HG02870 (cell line): Measurements from ENCODE around the gene GPR162.
"Not testable (repeated sequence)": the region's sequence is repeated elsewhere in the genome, so short reads cannot be mapped to it uniquely, and the experiment has no call there.

Experiments
- ATAC-seq: cut with Tn5 transposase; IDR thresholded peaks from one replicate; pipeline ENCODE4 v1.9.1; 2021; ENCODE audit warnings: mild to moderate bottlenecking, moderate library complexity; ENCODE audit not compliant: unreplicated experiment

The GPR162 gene

DNA sequence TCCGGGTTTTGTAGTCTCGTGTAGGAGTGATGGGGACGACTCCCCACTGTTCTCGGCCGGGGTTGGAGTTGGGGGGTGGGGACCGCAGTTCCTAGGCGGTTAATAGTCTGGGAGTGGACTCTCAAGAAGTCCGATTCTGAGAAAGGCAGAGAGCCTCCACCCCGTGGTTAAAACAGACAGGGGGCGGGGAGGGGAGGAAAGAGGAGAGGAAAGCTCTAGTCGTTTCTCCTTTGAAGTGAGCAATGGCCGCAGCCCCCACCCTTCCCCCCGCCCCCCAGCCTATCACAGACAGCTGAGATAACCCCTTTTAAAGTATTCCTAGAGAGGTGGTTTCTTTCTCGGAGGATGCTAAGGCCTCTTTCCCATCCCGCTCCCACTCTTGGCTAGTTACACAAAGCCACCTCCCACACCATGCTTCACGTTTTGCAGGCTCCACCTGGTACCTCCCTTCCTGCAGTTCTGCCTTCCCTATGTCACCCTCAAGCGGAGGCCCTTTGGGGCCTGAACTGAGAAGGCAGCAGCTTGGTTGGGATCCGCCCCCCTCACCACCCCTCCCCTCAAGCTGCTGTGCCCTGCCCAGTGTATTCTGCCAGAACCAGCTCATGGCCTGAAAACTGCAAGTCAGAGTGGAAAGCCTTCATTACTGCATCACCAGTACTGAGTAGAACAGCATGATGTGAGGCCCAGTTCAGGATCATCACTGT, 31.2 kb downstream of the GPR162 start:
- ATAC-seq = no peak

DNA sequence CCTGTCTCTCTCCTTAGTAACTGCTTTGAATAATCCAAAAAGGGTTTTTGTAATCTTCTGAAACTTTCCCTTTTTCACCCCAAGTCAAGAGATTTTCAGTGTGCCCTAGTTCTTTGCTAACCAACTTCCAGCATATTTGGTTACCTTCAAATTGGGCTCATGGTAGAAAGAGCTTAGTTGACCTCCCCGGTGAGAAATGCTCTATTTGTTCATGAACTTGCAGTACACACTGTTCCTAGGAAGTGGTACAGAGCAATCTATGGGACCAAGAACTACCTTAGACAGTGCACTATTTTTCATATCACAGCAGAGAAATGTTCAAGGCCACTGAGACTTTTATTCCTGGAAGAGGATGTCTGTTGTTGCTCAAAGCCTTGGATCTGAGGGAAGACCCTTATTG, 32.0 kb downstream of the GPR162 start:
- ATAC-seq = no peak

DNA sequence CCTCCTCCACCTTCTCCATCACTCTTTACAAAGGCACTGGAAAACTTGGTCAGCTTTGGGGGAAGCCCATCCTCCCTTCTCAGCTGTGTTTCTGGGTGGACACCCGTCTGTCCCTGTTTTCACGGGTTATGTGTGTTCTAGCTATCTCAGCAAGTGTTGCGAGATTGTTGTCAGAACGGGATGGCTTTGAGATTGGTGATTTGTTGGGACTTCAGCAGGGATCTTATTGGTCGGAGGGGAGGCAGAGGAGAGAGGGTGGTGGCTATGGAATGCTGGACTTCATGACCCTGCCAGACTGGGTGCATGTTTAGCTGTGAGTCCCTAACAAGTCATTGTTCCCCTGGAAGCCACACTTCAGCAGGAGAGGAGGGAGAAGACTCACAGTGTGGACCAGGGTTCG, 32.4 kb downstream of the GPR162 start:
- ATAC-seq = no peak

DNA sequence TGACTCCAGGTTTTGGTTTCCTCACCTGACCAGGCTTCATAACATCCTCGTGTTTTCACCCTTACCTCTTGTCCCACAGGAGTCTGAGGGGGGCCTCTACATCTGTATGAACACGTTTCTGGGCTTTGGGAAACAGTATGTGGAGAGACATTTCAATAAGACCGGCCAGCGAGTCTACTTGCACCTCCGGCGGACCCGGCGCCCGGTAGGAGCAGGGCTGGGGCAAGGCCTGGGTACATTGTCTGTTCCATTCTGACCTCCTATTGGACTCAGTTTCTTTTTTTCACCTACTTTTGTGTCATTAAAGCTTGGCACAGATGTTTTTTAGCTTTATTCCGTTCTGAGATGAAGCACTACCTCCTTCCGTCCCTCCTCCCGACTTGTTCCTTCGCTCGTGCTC, 33.7 kb downstream of the GPR162 start:
- ATAC-seq = no peak

DNA sequence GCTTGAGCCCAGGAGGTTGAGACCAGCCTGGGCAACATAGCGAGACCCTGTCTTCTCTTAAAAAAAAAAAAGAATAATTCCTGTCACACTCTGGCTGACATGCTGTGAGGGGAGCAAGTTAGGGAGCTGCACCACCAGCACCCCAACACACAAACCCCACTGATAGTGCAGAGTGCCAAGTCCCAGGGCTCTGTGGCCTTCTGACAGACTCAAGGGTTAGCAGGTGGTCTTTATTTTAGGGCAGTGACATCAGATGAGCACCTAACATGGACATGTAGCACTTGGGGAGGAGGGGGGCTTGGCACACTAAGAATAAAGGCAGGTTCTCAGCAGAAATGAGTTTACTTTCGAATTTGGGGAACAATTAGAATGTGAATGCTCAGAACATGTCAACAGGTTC, 37.2 kb downstream of the GPR162 start:
- no peak for ATAC-seq

DNA sequence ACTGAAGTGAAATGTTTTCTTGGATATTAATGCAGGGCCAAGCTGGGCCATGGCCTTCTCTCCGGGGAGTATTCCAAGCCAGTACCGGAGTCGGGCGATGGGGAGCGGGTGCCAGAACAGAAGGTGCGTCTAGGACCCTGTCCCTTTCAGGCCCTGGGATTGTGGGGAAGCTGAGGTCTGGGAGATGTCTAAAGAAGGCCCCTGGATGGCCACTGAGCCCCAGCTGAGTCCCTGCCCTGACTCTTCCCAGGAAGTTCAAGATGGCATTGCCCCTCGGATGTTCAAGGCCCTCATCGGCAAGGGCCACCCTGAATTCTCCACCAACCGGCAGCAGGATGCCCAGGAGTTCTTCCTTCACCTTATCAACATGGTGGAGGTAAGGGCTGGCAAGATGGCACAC, 38.5 kb downstream of the GPR162 start:
- no peak for ATAC-seq

DNA sequence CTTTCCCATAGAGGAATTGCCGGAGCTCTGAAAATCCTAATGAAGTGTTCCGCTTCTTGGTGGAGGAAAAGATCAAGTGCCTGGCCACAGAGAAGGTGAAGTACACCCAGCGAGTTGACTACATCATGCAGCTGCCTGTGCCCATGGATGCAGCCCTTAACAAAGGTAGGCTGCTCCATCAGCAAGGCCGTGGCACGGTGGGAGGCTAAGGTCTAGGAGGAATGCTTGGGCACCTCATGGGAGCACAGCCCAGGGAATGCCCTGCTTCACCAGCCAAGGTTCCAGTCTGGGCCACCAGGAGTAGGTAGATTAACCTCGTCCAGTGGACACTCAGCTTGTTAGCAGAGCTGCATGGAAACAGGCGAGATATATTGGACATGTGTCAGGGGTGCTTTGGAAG, 39.3 kb downstream of the GPR162 start:
- no peak for ATAC-seq

DNA sequence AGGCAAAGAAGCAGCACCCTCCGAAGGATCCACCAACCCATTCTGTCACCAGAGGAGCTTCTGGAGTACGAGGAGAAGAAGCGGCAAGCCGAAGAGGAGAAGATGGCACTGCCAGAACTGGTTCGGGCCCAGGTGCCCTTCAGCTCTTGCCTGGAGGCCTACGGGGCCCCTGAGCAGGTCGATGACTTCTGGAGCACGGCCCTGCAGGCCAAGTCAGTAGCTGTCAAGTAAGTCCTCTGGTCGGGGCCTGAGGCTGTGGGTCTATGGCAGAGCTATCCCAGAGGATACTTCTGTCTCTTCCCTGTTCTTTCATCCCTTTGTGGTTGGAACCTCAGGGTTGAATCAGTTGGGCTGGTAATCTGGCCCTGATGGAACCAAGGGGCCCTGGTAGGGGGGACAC, 39.8 kb downstream of the GPR162 start:
- no peak for ATAC-seq

DNA sequence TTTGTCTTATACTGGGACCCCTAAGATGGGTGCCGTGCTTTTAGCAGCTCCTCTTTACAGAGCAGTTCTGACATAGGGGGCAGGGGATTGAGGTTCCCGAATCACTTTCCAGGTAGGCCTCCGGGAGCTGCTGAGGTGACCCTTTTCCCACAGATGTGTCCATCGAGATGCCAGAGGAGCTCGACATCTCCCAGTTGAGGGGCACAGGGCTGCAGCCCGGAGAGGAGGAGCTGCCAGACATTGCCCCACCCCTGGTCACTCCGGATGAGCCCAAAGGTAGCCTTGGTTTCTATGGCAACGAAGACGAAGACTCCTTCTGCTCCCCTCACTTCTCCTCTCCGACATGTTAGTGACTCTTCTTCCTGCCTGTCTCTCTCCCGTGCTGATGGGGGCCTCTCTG, 41.4 kb downstream of the GPR162 start:
- no peak for ATAC-seq

DNA sequence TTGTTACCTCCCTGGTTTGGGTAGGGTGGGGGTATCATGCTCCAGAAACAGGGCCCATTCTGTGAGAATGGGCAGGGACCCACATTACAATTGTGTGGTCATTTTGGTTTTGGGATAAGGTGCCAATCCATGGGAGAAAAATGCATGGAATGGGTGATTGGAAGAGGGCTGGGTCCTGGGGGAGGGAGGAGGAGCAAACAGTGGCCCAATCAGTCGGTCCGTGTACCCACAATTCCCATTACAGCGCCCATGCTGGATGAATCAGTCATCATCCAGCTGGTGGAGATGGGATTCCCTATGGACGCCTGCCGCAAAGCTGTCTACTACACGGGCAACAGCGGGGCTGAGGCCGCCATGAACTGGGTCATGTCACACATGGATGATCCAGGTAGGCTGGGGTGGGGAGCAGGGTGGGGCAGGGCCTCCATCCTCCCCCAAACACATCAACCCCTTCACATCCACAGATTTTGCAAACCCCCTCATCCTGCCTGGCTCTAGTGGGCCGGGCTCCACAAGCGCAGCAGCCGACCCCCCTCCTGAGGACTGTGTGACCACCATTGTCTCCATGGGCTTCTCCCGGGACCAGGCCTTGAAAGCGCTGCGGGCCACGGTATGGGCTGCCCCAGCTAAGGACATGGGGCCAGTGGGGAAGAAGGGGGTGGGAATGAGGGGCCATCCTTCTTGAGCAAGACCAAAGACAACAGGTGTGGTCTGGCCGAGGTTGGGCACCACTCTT, 42.1 kb downstream of the GPR162 start:
- no peak for ATAC-seq

DNA sequence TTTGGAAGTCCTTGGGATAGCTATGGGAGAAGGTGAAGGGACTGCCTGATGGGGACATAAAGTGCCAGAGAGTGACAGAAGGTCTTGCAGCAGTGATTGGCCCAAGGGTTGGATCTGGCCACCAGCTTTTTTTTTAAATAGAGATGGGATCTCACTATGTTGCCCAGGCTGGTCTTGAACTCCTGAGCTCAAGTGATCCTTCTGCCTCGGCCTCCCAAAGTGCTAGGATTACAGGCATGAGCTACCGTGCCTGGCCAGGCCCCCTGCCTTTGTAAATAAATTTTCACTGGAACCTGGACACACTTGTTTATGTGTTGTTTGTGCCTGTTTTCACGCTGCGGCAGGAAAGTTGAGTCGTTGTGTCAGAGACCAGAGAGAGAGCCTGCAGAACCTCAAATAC, 43.7 kb downstream of the GPR162 start:
- not testable (repeated sequence) for ATAC-seq

DNA sequence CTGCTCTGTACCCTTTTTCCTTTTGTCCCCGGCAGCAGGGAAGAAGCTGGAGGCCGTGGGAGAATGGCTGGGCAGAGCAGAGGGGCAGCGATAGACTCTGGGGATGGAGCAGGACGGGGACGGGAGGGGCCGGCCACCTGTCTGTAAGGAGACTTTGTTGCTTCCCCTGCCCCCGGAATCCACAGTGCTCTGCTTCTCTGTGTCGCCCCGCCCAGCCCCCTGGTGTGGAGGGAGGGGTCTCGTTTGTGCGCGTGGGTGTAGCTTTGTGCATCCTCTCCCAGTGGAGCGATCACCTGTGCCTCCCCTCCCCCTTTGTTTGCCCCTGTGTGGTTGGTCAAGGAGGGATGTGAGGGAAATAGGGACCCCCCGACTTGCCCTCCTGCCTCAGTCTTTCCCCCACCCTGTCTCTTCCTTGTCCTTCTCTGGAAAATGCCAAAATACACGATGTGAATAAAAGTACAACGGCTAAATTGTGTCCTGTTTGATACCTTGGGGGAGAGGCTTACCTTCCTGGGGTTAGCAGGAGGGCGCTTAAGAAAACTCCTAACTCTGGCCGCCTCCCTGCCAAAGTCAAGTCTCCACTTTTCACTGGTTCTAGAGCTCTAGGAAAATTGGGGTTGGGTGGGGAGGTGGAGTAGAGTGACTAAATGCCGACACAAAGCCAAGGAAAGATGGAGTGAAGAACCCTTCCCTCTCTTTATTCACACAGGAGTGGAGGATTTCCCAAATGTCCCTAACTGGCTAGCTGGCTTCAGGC, 44.7 kb downstream of the GPR162 start:
- ATAC-seq = no peak

DNA sequence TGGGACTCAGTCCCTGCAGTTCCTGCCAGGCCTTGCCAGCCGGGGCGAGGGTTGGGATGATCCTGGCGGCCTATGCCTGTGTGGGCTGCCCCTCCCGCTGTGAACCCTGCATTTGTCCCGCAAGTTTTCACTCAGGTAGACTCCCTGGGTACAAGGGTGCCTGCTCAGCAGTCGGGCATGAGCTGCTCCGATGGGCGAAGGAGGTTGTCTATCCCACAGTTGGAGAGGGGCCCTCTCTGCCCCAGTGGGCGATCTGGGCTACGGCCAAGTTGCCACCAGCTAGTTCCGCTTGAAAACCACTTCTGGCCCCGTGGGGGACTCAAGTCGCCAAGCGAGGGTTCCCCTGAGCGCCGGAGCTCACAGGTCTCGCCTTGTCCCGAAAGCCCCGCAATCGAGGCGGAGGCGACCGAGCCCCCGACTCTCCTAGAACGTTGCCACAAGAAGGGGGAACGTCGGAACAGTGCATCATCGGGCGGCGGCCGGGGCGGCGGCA, 45.3 kb downstream of the GPR162 start:
- no peak for ATAC-seq

DNA sequence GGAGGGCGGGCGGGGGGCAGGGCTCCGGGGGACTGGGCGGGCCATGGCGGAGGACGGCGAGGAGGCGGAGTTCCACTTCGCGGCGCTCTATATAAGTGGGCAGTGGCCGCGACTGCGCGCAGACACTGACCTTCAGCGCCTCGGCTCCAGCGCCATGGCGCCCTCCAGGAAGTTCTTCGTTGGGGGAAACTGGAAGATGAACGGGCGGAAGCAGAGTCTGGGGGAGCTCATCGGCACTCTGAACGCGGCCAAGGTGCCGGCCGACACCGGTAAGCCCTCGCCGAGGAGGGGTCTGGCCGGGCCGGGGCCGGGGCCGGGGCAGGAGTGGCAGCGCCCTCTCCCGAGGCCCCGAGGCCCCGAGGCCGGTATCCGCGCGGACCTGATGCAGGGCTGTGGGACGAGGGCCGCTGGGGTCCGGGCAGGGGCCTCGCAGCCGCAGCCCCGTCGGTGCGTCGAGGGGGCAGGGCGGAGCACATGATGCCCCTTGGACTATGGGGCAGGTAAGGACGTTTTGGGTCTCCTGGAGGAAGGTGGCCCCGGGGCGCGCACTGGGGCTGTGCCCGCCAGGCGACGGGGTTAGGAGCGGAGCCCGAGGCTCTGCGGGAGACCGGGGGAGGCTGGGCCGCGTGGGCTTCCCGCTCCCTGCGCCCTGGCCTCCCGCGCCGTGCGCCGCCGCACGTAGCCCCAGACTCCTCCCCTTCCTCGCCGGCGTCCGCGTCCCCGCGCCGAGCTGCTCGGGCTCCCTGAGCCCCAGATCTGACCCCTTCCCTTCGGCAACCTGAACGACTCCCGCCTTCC, 46.0 kb downstream of the GPR162 start, which contains the start of gene TPI1:
TSS of gene TPI1 (plus strand) at position 119 of the 798 bp plus-strand sequence. CDS start at position 155, 36 bp downstream.
- peak; percentile 48 for ATAC-seq

DNA sequence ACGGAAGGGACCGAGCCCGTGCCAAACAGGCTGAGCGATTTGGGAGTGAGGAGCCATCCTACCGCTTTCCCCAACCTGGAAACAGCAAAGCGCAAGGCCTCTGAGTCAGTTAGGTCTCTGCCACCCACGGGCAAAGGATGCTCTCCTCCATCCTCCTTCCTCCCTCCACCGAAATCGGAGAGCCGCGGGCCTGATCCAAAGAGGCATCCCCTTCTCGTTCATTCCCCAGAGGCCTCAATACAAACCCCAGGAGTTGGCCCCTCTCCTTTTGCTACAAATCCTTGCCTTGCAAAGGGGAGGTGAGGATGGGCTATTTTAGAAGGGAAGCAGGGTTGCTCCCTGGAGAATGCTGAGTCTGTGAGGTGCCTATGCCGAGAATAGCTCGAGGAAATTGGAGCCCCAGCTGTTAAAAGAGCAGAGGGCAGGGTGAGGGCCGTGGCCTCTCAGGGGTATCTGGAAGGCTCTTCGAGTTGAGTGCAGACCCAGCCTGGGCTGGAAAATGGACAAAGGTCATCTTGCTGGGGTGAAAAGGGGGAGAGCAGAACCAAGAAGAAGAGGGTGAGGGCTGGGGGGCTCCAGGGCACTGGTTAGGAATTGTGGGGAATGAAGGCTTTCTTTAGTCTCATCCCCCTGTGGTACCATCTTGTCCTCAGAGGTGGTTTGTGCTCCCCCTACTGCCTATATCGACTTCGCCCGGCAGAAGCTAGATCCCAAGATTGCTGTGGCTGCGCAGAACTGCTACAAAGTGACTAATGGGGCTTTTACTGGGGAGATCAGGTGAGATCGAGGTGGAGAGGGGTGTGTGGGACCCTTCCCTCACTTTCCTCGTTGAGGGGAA, 46.8 kb downstream of the GPR162 start:
- ATAC-seq = no peak

DNA sequence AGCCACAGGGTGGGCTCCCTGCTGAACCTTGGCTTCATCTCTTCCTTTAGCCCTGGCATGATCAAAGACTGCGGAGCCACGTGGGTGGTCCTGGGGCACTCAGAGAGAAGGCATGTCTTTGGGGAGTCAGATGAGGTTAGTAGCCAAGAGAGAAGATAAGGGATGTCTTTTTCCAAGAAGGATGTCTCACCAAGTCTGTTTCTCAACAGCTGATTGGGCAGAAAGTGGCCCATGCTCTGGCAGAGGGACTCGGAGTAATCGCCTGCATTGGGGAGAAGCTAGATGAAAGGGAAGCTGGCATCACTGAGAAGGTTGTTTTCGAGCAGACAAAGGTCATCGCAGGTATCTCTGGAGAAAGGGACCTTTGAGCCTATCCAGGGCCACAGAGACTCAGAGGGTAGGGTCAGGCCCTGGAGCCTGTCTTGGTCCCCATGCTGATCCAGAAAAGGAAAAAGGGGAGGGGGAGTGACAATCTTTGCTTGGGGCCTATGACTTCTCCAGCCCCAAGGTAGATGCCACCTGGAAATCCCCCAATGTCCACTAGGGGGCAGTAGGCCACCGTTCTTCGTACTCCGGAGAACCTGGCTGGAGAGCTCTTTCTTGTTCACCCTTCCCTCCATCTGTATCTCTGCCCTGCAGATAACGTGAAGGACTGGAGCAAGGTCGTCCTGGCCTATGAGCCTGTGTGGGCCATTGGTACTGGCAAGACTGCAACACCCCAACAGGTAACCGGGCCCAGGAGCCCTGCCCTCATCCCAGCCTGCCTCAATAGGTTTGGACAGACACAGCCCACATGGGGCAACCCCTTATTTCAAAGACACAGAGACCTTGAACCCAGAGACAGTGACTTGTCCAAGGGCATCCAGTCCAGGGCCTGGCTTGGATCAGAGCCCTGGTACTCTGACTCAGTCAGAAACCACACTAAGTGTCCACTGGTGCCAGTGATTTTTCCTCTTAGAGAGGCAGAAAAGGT, 47.7 kb downstream of the GPR162 start:
- no peak for ATAC-seq

DNA sequence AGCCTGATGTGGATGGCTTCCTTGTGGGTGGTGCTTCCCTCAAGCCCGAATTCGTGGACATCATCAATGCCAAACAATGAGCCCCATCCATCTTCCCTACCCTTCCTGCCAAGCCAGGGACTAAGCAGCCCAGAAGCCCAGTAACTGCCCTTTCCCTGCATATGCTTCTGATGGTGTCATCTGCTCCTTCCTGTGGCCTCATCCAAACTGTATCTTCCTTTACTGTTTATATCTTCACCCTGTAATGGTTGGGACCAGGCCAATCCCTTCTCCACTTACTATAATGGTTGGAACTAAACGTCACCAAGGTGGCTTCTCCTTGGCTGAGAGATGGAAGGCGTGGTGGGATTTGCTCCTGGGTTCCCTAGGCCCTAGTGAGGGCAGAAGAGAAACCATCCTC, 48.7 kb downstream of the GPR162 start:
- not testable (repeated sequence) for ATAC-seq

DNA sequence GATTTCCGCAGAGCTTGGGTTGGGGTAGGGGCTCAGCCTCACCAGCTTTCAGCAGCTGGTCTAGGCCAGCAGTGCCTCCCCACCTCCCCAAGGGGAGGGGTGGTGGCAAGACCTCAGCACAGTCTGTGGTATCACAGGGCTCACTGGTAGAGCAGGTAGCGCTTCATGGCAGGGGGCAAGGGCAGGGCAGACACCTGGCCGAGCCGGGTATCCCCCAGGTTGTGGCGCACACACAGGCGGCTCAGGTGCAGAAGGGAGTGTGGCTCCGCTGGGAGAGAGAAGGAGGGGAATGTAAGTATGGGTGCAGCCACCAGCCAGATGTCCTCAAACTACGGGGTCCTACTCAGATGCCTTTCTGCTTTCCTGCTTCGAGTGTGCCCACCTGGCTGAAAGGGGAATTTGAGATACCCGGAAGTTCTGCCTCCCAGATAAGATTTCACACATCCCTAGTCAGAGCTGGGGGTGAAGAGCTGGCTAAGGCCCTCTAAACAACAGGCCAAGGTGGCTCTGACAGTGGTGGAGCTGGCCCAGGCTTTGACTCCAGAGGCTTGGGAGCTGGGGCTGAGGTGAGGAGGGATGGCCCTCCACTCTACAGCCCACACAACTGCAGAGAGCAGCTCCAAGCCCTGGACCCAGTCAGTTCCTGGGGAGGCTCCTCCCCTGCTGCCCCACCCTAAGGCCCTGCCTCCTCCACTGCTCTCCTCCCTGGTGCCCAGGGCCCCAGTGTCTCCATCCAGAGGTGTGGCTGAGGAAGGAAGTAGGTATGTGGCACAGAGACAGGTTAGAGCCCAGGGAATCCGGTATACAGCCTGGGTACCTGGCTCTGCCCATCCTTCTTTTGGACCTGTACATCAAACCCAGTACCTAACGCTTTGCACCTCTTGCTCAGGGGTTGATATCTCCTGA, 49.7 kb downstream of the GPR162 start:
- no peak for ATAC-seq
